Measurements from ENCODE around the gene CDKL1.

Gene CDKL1

GRCh38 chr14:50288146-50288545 is 108.5 kb downstream of the CDKL1 start:
- H3K9me3 ChIP-seq (ENCODE audit: insufficient read depth, low read length) = no peaks in the 10 kb centered on the region
- H3K27ac ChIP-seq (ENCODE audit: low read length) = no peak overlapping the region
- no peak overlapping the region for H2AFZ ChIP-seq (ENCODE audit: low read depth, low read length)
- H3K36me3 ChIP-seq (replicated peaks; ENCODE audit: low read depth, low read length) = peaks cover 8% of the 10 kb centered on the region
- no peak overlapping the region for H3K4me3 ChIP-seq (ENCODE audit: low read length)
- H3K27me3 ChIP-seq (ENCODE audit: low read depth, low read length) = no peaks in the 10 kb centered on the region
- no peaks in the 10 kb centered on the region for H4K20me1 ChIP-seq (ENCODE audit: insufficient read depth, low read length)
- H3K9ac ChIP-seq (ENCODE audit: low read length) = no peak overlapping the region
- no peaks in the 10 kb centered on the region for H3K79me2 ChIP-seq (ENCODE audit: low read length)
- H3K4me1 ChIP-seq (ENCODE audit: low read length) = no peaks in the 10 kb centered on the region
- TF ChIP-seq EZH2phosphoT487 (IDR thresholded peaks at IDR 0.05; ENCODE audit: low read depth) = no peak
- no peak for TF ChIP-seq CTCF (IDR thresholded peaks at IDR 0.05; ENCODE audit: low read depth, low read length)
- no peak overlapping the region for H3K4me2 ChIP-seq (ENCODE audit: low read length)

- Histone ChIP-seq H3K9ac (ENCODE audit: low read length) (no peak overlapping the region), H3K4me2 (ENCODE audit: low read length) (no peak overlapping the region), H3K27ac (ENCODE audit: low read length) (no peak overlapping the region), H3K36me3 (replicated peaks; ENCODE audit: low read depth, low read length) (peaks cover 3% of the 10 kb centered on the region), H2AFZ (ENCODE audit: low read depth, low read length) (no peak overlapping the region), H3K4me1 (ENCODE audit: low read length) (no peaks in the 10 kb centered on the region), H4K20me1 (ENCODE audit: insufficient read depth, low read length) (no peaks in the 10 kb centered on the region), H3K27me3 (ENCODE audit: low read depth, low read length) (no peaks in the 10 kb centered on the region), H3K9me3 (ENCODE audit: insufficient read depth, low read length) (no peaks in the 10 kb centered on the region), H3K79me2 (ENCODE audit: low read length) (no peaks in the 10 kb centered on the region), H3K4me3 (ENCODE audit: low read length) (no peak overlapping the region)
- TF ChIP-seq CTCF (IDR thresholded peaks at IDR 0.05; ENCODE audit: low read depth, low read length) = no peak
- TF ChIP-seq EZH2phosphoT487 (IDR thresholded peaks at IDR 0.05; ENCODE audit: low read depth) = no peak
Measured at GRCh38 chr14:50285861-50286260, 110.8 kb downstream of the CDKL1 start.
